Stomach (tissue), 9 donors: ENCODE measurements around the gene NPHP4. TPM values are rescaled to one million over a fixed set of nuclear protein-coding genes. Genes with fewer than 3 reads are reported as not detected.

Source experiments
- DNase-seq, 2 donors: peaks; one replicate each; pipeline versions ENCODE4 v3.0.0 to v3.0.0-alpha.2; 2013 to 2019
- H3K27ac ChIP-seq, 5 donors: fragments of 200-600 bp in 4 of 5; sonication (generic) in 4 of 5; one replicate each; pipeline ENCODE4 v1.5.1; 2013 to 2019; ENCODE audit warnings: mild to moderate bottlenecking in 1 of 5, moderate library complexity in 1 of 5
- H3K27me3 ChIP-seq, 3 donors: fragments of 200-600 bp; sonication (generic); one replicate each; pipeline ENCODE4 v1.5.1; 2017 to 2019; ENCODE audit warnings: mixed run types in 1 of 3
- H3K36me3 ChIP-seq, 4 donors: fragments of 200-600 bp; sonication (generic); 1 replicate in 3 of 4; 2 replicates in 1 of 4; pipeline ENCODE4 v1.5.1; 2016 to 2019
- H3K4me1 ChIP-seq, 4 donors: fragments of 200-600 bp; sonication (generic); one replicate each; pipeline ENCODE4 v1.5.1; 2016 to 2019
- H3K4me3 ChIP-seq, 4 donors: fragments of 200-600 bp; sonication (generic) in 3 of 4; one replicate each; pipeline ENCODE4 v1.5.1; 2016 to 2019; ENCODE audit warnings: mild to moderate bottlenecking in 1 of 4
- H3K9me3 ChIP-seq, 4 donors: fragments of 200-600 bp; sonication (generic); one replicate each; pipeline ENCODE4 v1.5.1; 2016 to 2019
- CTCF ChIP-seq, 7 experiments: fragments of 450-650 bp in 4 of 7; fragments of 200-600 bp in 3 of 7; sonication (generic) in 3 of 7; IDR thresholded peaks; one replicate each; pipeline ENCODE4 v1.5.1; 2016 to 2019; ENCODE audit warnings: antibody characterized with exemption in 7 of 7, control low read depth in 2 of 7, mild to moderate bottlenecking in 1 of 7
- EP300 ChIP-seq: sonication (generic); formaldehyde crosslinking; IDR thresholded peaks from one replicate; pipeline ENCODE4 v1.6.1; 2017; ENCODE audit warnings: antibody characterized with exemption
- POLR2A ChIP-seq, 4 donors: fragments of 450-650 bp; IDR thresholded peaks; one replicate each; pipeline ENCODE4 v1.6.1; 2016; ENCODE audit warnings: antibody characterized with exemption in 4 of 4, control low read depth in 2 of 4, mild to moderate bottlenecking in 1 of 4, moderate library complexity in 1 of 4
- POLR2AphosphoS5 ChIP-seq, 3 donors: sonication (generic); formaldehyde crosslinking; IDR thresholded peaks; one replicate each; pipeline ENCODE4 v1.6.1; 2016; ENCODE audit warnings: antibody characterized with exemption in 3 of 3
- WGBS, 5 donors: extraction: QIAGEN DNeasy Blood & Tissue Kit in 3 of 5; methylation state at CpG; one replicate each; pipeline versions ENCODE4 v1.1.5 to v1.1.7; 2013 to 2018; 5-methylcytosine and 5-hydroxymethylcytosine counted together
- intact Hi-C: fragments of 100-400 bp; cut with DNase I; formaldehyde crosslinking; loops from one replicate; pipeline ENCODE4 v1.15.1; 2023; ENCODE audit warnings: low total_unique reads
- polyA plus RNA-seq, 3 donors: library from polyadenylated mRNA; stranded (reverse); fragments of 200-250 nt; gene quantifications; one replicate each; pipeline ENCODE4 v1.2.3, GENCODE V29; 2013
- total RNA-seq, 5 donors: library from RNA; depleted of rRNA; stranded (reverse); fragments of >200 nt; gene quantifications; one replicate each; pipeline versions ENCODE4 v1.1.0 to v1.2.3, GENCODE V29; 2014 to 2016
- donor health status: healthy with polysubstance abuse.
- donor health status: Bipolar disorder and iron deficiency.
- donor health status: healthy.

The NPHP4 gene
- total and polyA plus RNA-seq, 8 donors: 1.9 to 29.7 (median 7.3) TPM

- no peaks in the 10 kb centered on the region for H3K9me3 ChIP-seq
- H3K27ac ChIP-seq: no peak overlapping the region
- 90 to 100% (median 95%) methylated on average over 9 to 13 of the region's 13 CpGs for WGBS, 5 donors
- H3K4me3 ChIP-seq: no peak overlapping the region
- TF ChIP-seq POLR2AphosphoS5 (IDR thresholded peaks at IDR 0.05): no peak
- no peak for TF ChIP-seq CTCF (IDR thresholded peaks at IDR 0.05)
- TF ChIP-seq POLR2A (IDR thresholded peaks at IDR 0.05): no peak
- no peak for TF ChIP-seq EP300
- DNase-seq: no peak
- no peaks in the 10 kb centered on the region for H3K4me1 ChIP-seq
- no peaks in the 10 kb centered on the region for H3K27me3 ChIP-seq
- intact Hi-C loops: no loop called here
- H3K36me3 ChIP-seq: peaks cover 0 to 55% (median 38%) of the 10 kb centered on the region in 4 donors
These were observed 55.4 kb downstream of the NPHP4 start for GRCh38 chr1:5936621-5937372.

GRCh38 chr1:5936126-5936525, 56.1 kb downstream of the NPHP4 start:
- Histone ChIP-seq H3K9me3 (no peaks in the 10 kb centered on the region), H3K4me3 (no peak overlapping the region), H3K36me3 (peaks cover 0 to 53% (median 39%) of the 10 kb centered on the region in 4 donors), H3K27me3 (no peaks in the 10 kb centered on the region), H3K4me1 (no peaks in the 10 kb centered on the region), H3K27ac (no peak overlapping the region)
- DNase-seq: no peak
- intact Hi-C loops: no loop called here
- WGBS, 5 donors: 91 to 98% (median 94%) methylated on average over 5 of the region's 5 CpGs
- TF ChIP-seq POLR2AphosphoS5 (IDR thresholded peaks at IDR 0.05): no peak
- TF ChIP-seq CTCF (IDR thresholded peaks at IDR 0.05): no peak
- TF ChIP-seq EP300: no peak

- Histone ChIP-seq H3K4me1 (no peaks in the 10 kb centered on the region), H3K27me3 (no peaks in the 10 kb centered on the region), H3K4me3 (no peak overlapping the region), H3K27ac (no peak overlapping the region), H3K9me3 (no peaks in the 10 kb centered on the region), H3K36me3 (peaks cover 0 to 58% (median 41%) of the 10 kb centered on the region in 4 donors)
- TF ChIP-seq POLR2A (IDR thresholded peaks at IDR 0.05): no peak
- no peak for TF ChIP-seq EP300
- intact Hi-C loops: no loop called here
- DNase-seq: no peak
- WGBS, 5 donors: 85 to 94% (median 91%) methylated on average over 6 of the region's 6 CpGs
These were observed 57.2 kb downstream of the NPHP4 start for GRCh38 chr1:5935026-5935425.

GRCh38 chr1:5934058-5934884, 58.0 kb downstream of the NPHP4 start:
- no peak for DNase-seq
- Histone ChIP-seq H3K27ac (no peak overlapping the region), H3K4me1 (no peaks in the 10 kb centered on the region), H3K36me3 (peaks cover 0 to 52% (median 39%) of the 10 kb centered on the region in 4 donors), H3K9me3 (no peaks in the 10 kb centered on the region), H3K27me3 (no peaks in the 10 kb centered on the region), H3K4me3 (no peak overlapping the region)
- TF ChIP-seq CTCF (IDR thresholded peaks at IDR 0.05): no peak
- no peak for TF ChIP-seq EP300
- TF ChIP-seq POLR2AphosphoS5 (IDR thresholded peaks at IDR 0.05): no peak
- TF ChIP-seq POLR2A (IDR thresholded peaks at IDR 0.05): no peak
- WGBS, 5 donors: 93 to 95% (median 95%) methylated on average over 13 to 20 of the region's 20 CpGs
- intact Hi-C loops: no loop called here
